ENCODE data around the gene GLE1. TPM values are rescaled to one million over a fixed set of nuclear protein-coding genes. Genes with fewer than 3 reads are reported as not detected.

The GLE1 gene
- total RNA-seq, 2 donors from 2014 or later, result 8.3 to 11.5 TPM

- H3K4me1 ChIP-seq, result peaks cover 26% of the 10 kb centered on the region
- H3K9me3 ChIP-seq, result no peaks in the 10 kb centered on the region
- H3K27ac ChIP-seq, result peak overlapping the region in 1 of 4 donors; percentile 6
- intact Hi-C loops (cut with DNase I), result no loop called here
- no peak overlapping the region for H3K4me3 ChIP-seq
- no peak for DNase-seq
- H3K27me3 ChIP-seq, result no peaks in the 10 kb centered on the region
- TF ChIP-seq POLR2A (IDR thresholded peaks at IDR 0.05) (no peak), CTCF (IDR thresholded peaks at IDR 0.05) (no peak)
- ATAC-seq, result no peak
- H3K36me3 ChIP-seq (replicated peaks in 1 of 2; ENCODE audit: insufficient read depth in 1 of 2, low read depth in 2 of 2), result no peaks in the 10 kb centered on the region
- 74 to 79% methylated on average over 2 of the region's 2 CpGs for WGBS, 2 donors
Observed at GRCh38 chr9:128550226-128550625, 45.7 kb downstream of the GLE1 start.

GRCh38 chr9:128550770-128551656 lies 46.5 kb downstream of the GLE1 start:
- TF ChIP-seq CTCF (IDR thresholded peaks at IDR 0.05) (no peak), POLR2A (IDR thresholded peaks at IDR 0.05) (no peak)
- 56 to 70% methylated on average over 8 to 11 of the region's 11 CpGs for WGBS, 2 donors
- Histone ChIP-seq H3K27ac (peak overlapping the region in 3 of 4 donors; percentile 60 to 95 (median 92)), H3K4me3 (no peak overlapping the region), H3K4me1 (peaks cover 33% of the 10 kb centered on the region), H3K9me3 (no peaks in the 10 kb centered on the region), H3K36me3 (replicated peaks in 1 of 2; ENCODE audit: insufficient read depth in 1 of 2, low read depth in 2 of 2) (no peaks in the 10 kb centered on the region), H3K27me3 (no peaks in the 10 kb centered on the region)
- DNase-seq (peak in 2 of 4 donors; percentile 12 to 13), ATAC-seq (no peak)
- intact Hi-C loops (cut with DNase I), result no loop called here

- WGBS, 2 donors, result 4 to 6% methylated on average over 14 to 17 of the region's 22 CpGs
- ATAC-seq, result no peak
- no peaks in the 10 kb centered on the region for H3K9me3 ChIP-seq
- H3K27ac ChIP-seq, result peak overlapping the region; percentile 51 to 95 (median 76)
- no peak for TF ChIP-seq CTCF (IDR thresholded peaks at IDR 0.05)
- no peak for TF ChIP-seq POLR2A (IDR thresholded peaks at IDR 0.05)
- peak overlapping the region; percentile 13 for H3K4me3 ChIP-seq
- intact Hi-C loops (cut with DNase I), result no loop called here
- H3K36me3 ChIP-seq (replicated peaks in 1 of 2; ENCODE audit: insufficient read depth in 1 of 2, low read depth in 2 of 2), result no peaks in the 10 kb centered on the region
- H3K27me3 ChIP-seq, result no peaks in the 10 kb centered on the region
- no peak for DNase-seq
- H3K4me1 ChIP-seq, result peaks cover 38% of the 10 kb centered on the region
Observed at GRCh38 chr9:128551657-128552152, 47.2 kb downstream of the GLE1 start.

- TF ChIP-seq CTCF (IDR thresholded peaks at IDR 0.05) (peak in 3 of 7 experiments; percentile 17 to 43 (median 23)), POLR2A (IDR thresholded peaks at IDR 0.05) (peak; percentile 96 to 98 (median 96))
- H3K27ac ChIP-seq, result peak within 1 kb of the TSS; percentile 88 to 95 (median 92)
- no peaks in the 10 kb centered on the region for H3K9me3 ChIP-seq
- WGBS, 2 donors, result 1% methylated on average over 37 of the region's 81 CpGs; no CpG with 5 or more reads in 1 of the 2 donors
- H3K27me3 ChIP-seq, result no peaks in the 10 kb centered on the region
- ATAC-seq (peak; percentile 90), DNase-seq (peak; percentile 83 to 88 (median 86))
- no peaks in the 10 kb centered on the region for H3K36me3 ChIP-seq (replicated peaks in 1 of 2; ENCODE audit: insufficient read depth in 1 of 2, low read depth in 2 of 2)
- intact Hi-C loops (cut with DNase I), result no loop called here
- H3K4me1 ChIP-seq, result peaks cover 41% of the 10 kb centered on the region
- peak within 1 kb of the TSS; percentile 84 to 88 for H3K4me3 ChIP-seq
Observed at GRCh38 chr9:128552153-128552743, 47.7 kb downstream of the GLE1 start, which contains the start of gene SPTAN1. Gene SPTAN1 (plus strand): TSS chr9:128552587. CDS start chr9:128566741, 14,154 bp downstream.
